NCI-H526 treated with DMSO at 0.1 percent for 48 hours (cell line): ENCODE measurements around the gene ANKFY1.

Experiments
- DNase-seq: peaks from one replicate; lab custom pipeline; 2025; lab: John Stamatoyannopoulos, UW

The ANKFY1 gene, protein sequence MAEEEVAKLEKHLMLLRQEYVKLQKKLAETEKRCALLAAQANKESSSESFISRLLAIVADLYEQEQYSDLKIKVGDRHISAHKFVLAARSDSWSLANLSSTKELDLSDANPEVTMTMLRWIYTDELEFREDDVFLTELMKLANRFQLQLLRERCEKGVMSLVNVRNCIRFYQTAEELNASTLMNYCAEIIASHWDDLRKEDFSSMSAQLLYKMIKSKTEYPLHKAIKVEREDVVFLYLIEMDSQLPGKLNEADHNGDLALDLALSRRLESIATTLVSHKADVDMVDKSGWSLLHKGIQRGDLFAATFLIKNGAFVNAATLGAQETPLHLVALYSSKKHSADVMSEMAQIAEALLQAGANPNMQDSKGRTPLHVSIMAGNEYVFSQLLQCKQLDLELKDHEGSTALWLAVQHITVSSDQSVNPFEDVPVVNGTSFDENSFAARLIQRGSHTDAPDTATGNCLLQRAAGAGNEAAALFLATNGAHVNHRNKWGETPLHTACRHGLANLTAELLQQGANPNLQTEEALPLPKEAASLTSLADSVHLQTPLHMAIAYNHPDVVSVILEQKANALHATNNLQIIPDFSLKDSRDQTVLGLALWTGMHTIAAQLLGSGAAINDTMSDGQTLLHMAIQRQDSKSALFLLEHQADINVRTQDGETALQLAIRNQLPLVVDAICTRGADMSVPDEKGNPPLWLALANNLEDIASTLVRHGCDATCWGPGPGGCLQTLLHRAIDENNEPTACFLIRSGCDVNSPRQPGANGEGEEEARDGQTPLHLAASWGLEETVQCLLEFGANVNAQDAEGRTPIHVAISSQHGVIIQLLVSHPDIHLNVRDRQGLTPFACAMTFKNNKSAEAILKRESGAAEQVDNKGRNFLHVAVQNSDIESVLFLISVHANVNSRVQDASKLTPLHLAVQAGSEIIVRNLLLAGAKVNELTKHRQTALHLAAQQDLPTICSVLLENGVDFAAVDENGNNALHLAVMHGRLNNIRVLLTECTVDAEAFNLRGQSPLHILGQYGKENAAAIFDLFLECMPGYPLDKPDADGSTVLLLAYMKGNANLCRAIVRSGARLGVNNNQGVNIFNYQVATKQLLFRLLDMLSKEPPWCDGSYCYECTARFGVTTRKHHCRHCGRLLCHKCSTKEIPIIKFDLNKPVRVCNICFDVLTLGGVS

DNA sequence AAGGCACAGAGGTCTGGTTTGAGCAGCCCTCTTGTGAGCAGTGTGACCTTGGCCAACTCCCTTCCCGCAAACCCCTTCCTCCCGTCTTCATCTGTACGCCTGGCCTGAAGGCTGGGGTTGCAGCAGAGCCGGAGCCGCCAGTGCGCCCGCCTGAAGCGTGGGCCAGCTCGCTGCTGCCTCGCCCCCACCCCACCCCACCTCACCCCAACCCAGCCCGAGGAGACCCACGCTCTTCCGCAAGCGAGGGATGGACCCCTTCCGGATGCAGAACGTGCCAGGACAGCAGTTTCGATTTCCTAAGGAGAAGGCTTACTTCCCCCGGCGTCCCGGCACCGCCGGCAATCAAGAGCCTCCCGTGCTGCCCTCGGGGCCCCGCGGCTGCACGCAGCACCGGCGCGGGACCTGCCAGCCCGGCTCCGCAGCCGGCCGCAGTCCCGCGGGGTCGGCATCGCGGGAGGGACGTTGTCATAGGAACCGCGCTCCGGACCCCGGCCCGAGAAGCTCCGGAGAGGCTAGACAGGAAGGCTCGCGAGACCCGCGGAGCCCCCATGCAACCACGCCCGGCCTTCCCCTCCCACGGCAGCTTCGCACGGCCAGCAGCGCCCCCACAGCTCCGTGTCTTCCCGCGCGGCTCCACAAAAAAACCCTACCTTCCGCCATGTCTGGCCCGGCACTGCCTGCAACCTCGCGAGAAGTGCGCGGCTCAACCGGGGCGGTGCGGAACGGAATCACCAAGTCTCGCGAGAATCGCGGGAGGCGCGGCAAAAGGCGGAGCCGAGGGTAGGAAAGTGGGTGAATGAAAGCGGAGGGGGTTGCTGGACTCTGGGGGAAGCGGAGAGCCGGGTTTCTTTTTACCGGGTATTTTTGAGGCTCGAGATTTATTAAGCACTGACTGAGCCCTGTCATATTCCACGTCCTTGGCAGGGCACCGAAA is at the start of gene ANKFY1:
Gene ANKFY1 (minus strand): TSS at position 698 of the 934 bp plus-strand sequence. CDS start 38 bp downstream, at position 660.
- peak; percentile 64 for DNase-seq

DNA sequence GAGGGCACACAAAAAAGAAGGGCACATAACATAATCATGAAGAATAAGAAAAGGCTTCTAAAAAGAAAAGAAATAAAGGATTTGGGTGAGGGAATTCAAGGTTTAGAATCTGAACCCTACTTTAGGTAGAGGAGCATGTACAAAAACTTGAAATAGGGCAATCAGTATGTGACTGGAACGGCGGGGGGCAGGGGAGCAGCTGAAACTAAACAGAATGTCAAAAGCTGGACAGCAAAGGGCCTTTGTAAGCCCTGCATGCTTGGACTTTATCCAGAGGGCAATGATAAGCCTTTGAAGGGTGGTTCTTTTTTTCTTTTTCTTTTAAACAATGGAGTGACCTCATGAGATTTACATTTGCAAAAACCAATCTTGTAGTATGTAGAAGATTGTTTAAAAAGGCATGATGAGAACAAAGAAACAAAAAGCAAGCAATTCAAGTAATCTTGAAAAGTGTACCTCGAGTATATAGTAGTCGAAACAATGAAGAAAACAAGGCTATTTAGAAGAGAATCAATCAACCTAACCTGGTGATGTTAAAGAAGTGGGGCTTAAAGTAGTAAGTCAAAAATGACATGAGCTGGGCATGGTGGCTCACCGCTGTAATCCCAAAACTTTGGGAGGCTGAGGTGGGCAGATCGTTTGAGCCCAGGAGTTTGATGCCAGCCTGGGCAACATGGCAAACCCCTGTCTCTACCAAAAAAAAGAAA is 46.7 kb upstream of the ANKFY1 start:
- DNase-seq = no peak

DNA sequence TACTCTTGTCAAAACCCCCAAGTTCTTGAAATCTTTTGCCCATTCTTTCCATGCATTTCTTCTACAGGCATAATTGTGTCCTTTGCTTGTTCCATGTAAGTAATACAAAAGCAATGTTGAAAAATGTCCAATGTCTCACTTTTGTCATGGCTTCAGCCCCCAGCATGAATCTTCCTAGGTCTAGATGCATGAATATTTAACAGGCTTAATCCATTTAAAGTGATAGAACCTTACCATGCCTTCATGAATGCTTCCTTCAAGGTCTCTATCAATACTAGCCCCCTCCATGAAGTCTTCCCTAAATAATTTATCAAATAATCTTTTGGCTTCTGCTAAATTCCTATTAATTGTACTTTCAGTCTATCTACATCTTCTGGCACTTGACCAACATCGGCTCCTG is 46.1 kb upstream of the ANKFY1 start:
- DNase-seq = no peak

DNA sequence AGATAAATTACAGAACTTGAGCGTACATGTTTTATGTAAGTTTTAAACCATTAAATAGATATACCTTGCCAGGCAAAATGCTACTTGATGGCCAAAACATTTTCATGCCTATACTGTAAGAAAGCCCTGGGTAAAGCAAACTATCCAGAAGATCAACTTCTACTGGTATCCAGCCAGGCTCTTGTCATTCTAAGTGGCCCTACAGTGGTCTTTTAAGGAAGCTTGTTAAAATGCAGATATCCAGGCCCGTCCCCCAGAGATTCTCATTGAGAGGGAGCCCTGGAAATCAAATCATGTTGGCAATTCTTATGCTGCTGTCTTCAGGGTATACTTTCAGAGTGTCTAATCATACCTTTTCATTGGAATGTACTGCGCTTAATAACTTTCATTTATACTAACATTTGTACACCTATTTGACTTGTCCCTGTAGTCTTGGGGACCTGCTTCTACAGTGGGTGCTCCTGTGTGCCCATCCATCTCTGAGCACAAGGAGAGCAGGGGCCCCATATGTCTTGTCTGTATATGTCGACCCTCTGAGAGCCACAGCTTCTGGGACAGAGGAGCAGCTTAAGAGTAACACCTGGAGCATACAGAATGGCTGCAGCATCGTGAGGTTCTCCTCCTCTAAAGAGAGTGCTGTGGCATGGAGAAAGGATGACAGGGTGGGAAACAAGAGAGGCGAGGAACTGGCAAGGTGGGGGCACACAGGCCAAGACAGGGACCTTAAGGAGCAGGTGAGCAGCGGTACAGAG is 43.6 kb upstream of the ANKFY1 start:
- DNase-seq = no peak

DNA sequence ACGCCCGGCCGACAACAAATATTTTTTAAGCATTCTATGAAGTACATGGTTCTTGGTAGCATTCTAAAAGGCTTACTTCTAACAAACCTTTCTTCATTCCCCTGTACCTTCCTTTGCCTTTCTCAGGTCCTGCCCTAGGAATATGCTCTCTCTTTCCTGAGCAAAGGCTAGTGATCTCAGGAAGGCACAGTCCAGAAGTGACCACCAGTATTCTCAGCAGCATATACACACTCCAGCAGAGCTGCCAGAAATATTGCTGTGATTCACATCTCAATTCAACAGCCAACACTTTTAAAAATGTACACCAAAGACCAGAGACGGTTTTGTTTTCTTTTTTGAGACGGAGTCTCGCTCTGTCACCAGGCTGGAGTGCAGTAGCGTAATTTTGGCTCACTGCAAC is 41.4 kb upstream of the ANKFY1 start:
- no peak for DNase-seq

DNA sequence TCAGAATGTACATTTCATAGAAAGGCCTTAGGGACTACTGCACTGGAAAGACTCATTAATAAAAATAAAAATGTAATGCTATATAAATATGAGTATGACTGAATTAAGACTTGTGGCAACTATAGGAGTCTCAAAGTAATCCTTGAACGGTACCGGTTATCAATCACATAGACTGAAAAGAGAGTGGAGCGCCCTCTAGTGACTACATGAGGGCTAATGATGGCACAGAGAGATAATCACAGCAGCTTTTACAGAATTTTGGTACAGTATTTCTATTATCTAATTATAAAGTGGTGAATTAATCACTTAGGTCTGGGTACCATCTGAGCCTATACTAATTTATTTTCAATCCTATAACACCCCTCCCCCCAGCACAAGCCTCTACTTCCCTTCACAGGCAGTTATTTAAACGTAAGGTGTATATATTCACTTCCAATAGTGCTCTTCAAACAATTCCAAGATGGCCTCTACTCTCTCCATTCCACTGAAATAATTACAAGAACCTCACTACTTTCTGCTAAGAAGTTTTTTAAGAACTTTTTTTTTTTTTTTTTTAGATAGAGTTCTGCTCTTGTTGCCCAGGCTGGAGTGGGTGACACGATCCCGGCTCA is 40.7 kb upstream of the ANKFY1 start:
- peak; percentile 9 for DNase-seq

DNA sequence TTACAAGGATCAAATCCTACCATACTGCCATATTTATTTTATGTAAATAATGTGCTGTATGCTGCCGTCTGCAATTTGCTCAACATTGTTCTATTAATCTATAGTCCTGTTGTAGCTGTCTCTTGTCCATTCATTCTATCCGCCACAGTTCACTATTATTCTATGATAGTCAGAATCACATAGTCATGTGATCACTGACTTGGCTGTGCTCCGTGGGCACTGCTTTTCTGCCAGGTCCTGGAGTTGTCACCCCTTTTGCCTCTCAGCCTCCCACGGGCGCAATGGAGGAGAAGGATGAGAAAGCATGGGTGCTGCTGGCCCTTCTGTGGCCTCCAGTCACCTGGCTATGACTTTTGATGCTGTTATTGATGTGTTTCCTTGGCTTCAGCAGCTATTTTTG is 37.3 kb upstream of the ANKFY1 start:
- DNase-seq = no peak

DNA sequence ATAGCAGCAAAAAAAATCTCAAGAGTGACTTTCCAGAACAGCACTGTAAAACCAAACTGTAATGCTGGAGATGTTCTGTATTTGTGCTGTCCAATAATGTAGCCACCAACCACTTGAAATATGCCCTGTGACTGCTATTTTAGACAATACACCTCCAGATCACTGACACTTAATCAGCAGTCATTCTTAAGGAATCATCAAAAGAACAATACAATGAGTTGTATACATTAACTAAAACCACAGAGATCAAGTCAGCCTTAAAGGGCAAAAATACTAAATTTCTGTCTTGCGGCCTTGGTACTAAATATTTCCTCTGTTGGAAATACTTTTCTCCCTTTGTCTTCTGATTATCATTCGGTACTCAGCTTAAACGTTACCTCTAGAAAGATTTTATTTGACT is 33.6 kb upstream of the ANKFY1 start:
- DNase-seq = no peak

DNA sequence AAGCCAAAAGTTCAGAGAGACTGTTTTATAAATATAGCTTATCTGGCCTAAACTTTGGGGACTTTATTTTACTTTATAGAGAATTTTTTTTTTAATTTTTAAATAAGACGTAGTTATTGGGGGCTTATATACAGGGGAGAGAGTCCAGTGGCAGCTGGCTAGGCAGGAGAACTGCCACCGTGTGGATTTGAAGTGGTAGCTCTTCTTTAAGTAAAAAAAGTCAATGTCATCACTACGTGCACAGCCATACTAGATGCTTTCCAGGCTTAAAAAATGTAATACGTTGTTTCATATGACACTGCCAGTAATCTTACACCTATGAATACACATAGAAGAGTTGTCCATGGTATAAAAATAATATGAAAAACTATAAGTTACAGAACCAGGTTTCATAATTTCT is 31.9 kb upstream of the ANKFY1 start:
- no peak for DNase-seq

DNA sequence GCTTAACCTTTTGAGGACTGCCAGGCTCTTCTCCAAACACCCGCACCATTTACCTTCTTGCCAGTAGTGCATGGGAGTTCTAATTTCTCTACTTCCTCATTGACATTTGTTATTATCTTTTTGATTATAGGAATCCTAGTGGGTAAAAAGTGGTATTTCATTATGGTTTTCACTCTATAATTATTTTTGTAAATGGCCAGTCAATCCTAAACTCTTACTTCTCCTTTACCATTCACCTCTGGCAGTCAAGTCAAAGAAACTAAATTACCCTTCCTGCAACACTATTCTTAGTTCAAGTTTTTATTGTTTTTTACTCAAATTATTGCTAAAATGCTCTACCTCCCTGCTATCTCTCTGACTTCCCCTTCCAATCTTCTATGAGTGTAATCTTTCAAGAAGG is 29.8 kb upstream of the ANKFY1 start:
- no peak for DNase-seq

DNA sequence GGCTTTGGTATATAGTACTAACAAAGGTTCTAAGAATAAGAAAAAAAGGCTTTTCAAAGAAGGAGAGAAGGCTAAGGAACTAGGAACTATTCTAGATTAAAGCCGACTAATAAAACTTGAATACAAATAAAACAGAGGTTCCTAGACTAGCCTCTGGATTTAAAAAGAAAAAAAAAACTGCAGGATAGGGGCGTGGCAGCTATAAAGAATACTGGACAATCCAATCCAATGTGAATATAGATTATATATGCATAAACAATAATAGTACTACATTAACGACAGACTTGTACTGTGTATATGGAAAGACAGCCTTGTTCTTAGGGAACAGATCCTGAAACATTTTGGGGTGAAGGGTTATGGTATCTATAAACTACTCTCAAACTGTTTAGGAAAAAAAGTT is 23.9 kb upstream of the ANKFY1 start:
- no peak for DNase-seq

DNA sequence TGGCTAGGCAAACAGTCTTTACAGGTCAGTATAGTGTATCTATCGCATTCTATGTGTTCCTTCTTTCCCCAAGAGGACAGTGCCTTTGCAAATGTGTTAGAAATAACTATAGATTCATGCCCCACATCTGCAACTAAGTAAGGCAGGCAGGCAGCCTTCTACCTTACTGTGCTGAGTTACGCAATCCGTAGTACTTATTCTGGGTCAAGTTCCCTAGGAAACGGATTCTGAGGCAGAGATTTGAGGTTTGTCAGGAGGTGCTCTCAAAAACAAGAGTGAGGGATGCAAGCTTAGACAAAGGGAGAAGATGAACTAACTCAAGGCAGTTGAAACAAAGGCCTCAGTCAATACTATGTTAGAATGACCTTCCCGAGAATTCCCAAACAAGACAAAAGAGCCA is 12.7 kb upstream of the ANKFY1 start:
- DNase-seq = no peak

DNA sequence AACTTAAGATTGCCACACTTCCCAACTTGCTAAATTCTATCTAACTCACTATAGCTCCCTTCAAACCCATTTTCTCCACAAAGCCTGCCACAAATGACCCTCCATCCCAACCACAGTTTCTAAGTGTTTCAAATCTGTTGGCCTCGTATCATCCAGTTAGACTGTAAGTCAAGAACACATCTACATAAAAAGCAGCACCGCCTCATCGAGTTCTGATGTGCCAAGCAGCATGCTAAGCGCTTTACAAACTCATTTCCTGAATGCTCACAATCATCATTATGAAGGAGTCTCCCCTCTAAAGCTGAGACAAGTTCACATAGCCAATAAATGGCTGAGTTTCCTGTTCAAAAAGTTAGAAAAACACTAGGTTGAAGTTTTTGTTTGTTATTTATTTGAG is 9.2 kb upstream of the ANKFY1 start:
- DNase-seq = no peak

DNA sequence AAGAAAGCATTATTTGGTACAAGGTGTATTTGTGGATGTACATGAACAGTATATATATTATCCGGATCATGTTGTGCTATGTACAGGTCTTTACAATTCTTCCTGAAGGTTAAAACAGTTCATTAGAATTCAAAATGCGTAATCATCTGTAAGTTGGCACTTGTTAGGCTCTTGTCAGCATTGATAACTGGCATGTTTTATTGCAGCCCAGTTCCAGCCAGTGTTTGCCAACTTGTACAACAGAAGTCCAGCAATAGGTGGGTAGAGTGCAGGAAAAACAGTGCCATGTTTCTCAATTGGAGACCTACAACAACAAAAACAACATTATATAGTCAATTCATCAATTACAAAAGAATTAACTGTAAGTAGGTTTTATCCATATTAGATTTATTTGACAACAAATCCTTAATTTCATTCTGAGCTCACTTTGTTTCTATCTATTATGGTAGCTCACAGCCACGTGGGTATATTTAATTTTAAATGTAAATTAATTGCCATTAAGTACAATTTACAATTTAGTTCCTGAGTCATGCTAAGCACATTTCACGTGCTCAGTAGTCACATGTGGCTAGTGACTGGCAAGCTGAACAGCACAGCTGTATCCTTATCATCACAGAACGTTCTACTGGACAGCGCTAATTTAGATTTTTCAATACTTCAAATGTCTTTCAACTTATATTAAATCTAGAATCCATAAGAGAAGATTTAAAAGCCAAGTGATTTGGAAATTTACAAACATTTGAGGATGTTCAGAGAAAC is 8.6 kb upstream of the ANKFY1 start:
- no peak for DNase-seq

DNA sequence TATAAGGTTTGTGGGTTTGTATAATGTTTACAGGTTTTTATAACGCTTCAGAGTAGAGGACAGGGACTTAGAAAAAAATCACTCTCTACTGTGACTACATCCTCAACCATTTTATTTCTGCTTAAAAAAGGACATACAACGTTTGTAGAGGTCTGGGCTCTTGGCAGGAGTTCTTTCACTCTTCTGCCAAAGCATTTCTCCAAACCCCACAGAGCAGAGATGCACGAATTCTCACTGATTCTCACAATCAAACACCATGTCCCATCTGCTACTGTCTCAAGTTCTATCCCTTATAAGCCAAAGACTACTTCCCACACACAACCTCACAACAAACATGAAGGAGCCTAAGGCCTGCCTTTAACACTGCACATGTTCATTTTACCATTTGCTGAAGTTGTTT is 7.0 kb upstream of the ANKFY1 start:
- no peak for DNase-seq

DNA sequence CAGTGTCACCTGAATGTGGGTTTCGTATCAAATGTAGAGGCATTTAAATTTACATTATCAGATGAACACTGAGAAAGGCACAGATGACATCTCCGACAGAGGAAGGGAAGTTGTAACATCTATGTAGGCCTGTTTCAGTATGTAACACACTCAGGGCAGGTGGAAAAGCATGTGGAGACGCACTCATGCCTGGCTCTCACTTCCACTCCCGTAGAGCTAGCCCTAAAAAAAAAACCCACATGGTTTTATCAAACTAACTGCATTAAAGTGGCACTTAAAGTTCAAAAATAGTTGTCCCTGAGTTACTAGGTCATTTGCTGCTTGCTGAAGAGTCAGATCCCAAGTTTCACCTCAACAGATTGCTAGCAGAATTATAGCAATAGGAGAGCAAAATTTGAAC is 6.1 kb upstream of the ANKFY1 start:
- no peak for DNase-seq

DNA sequence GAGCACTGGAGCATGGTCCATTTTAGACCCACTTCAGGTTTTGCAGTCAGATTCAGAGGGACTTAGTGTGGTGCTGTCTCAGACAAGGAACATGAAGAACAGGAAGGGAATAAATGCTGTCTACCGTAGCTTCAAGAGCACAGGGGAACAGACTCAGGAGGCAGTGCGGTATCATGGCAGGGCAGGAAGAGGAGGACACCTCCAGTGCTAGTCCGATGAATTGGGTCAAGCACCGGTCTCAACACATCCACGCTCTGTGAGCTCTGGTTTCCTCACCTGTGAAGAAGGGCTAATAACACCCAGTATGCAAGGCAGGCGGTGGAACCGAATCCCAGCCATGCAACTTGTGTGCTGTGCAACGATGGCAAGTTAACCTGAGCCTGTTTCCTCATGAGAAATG is 3.6 kb upstream of the ANKFY1 start:
- DNase-seq = no peak

DNA sequence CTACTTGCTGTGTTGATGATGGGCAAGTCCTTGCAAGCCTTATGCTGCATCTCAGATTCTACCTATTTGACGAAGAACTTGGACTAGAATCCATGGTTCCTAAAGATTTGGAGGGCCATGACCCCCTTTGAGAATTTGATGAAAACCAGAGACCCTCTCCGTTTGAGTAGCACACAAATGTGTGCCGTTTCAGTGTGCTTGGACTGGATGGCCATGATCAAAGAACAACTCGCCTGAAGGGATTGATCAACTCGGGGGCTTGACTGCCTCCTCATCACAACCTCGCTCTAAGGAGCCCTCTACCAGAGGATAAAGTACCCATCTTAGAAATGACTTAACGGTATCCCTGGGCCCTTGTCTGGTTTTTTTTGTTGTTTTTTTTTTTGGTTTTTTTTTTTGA is 2.8 kb upstream of the ANKFY1 start:
- DNase-seq = no peak

DNA sequence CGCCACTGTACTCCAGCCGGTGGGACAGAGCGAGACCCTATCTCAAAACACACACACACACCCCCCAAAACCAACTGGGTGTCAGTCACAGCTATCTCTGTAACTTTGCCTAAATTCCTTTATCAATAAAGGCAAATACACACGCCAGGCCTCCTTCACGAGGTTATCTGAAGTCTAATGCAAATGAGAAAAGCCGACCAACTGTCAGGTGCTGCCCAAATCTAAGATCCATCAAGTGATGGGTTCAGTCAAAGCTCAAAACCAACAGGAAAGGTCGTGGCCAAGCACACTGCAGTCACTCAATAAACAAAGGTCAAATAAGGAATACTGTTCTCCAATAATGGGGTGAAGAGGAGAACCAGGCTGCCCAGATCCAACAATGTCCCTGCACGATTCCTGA is 1.1 kb downstream of the ANKFY1 start:
- DNase-seq = no peak
